ENCODE results near the gene PDCL2. TPM values are rescaled to one million over a fixed set of nuclear protein-coding genes. Genes with fewer than 3 reads are reported as not detected.

The PDCL2 gene
- total and polyA plus RNA-seq, 2 of the 13 experiments (the other 11 are each of a cell fraction or from before 2014, with no cell fraction given) = not detected

GRCh38 chr4:55512077-55512476 lies 80.0 kb downstream of the PDCL2 start:
- ChIA-PET POLR2A (no interaction called here), CTCF (ENCODE audit: low intra/inter-chr PET ratio, low total read pairs) (no interaction called here)
- no peak overlapping the region for H2AFZ ChIP-seq (ENCODE audit: low read length)
- H3K27me3 ChIP-seq (ENCODE audit: control insufficient read depth in 1 of 2, insufficient read depth in 2 of 2, low read length in 2 of 2) = no peaks in the 10 kb centered on the region
- H3K79me2 ChIP-seq (ENCODE audit: insufficient read depth, low read length) = no peaks in the 10 kb centered on the region
- H3K4me1 ChIP-seq (ENCODE audit: insufficient read depth, low read length) = no peaks in the 10 kb centered on the region
- H4K20me1 ChIP-seq (ENCODE audit: insufficient read depth, low read length) = 0 out of 2 replicates have a peak, but pooled peaks cover 2% of the 10 kb centered on the region
- no peak overlapping the region for H3K9ac ChIP-seq (ENCODE audit: insufficient read depth, low read depth, low read length)
- H3K36me3 ChIP-seq (replicated peaks in 1 of 2; ENCODE audit: control insufficient read depth in 1 of 2, insufficient read depth in 2 of 2, low read length in 2 of 2) = no peaks in the 10 kb centered on the region
- H3K4me3 ChIP-seq (replicated peaks in 1 of 3; ENCODE audit: insufficient read depth in 1 of 3, low read depth in 2 of 3, low read length in 3 of 3) = no peak overlapping the region
- intact Hi-C loops (cut with micrococcal nuclease; ENCODE audit: unreplicated experiment) (no loop called here), in situ Hi-C loops (cut with HindIII; ENCODE audit: extremely low pct_ligation_motif_present, low pct_unique_long_range_greater_than_20kb) (no loop called here)
- TF ChIP-seq CHD2 (IDR thresholded peaks at IDR 0.05; ENCODE audit: low read depth, low read length) = no peak
- TF ChIP-seq SRF (IDR thresholded peaks at IDR 0.05; ENCODE audit: low read depth, low read length) = no peak
- no peak for TF ChIP-seq ZNF776 (CRISPR knock-in tag; IDR thresholded peaks at IDR 0.05)
- TF ChIP-seq SMAD9 (CRISPR knock-in tag; IDR thresholded peaks at IDR 0.05) = no peak
- no peak for TF ChIP-seq MYC (CRISPR knock-in tag; IDR thresholded peaks at IDR 0.05; ENCODE audit: borderline replicate concordance)
- no peak for TF ChIP-seq ZNF766 (CRISPR knock-in tag; IDR thresholded peaks at IDR 0.05; ENCODE audit: borderline replicate concordance)
- TF ChIP-seq KMT2A (CRISPR knock-in tag; IDR thresholded peaks at IDR 0.05) = no peak
- no peak for TF ChIP-seq JUN (CRISPR knock-in tag; IDR thresholded peaks at IDR 0.05)
- TF ChIP-seq ZNF670 (CRISPR knock-in tag; IDR thresholded peaks at IDR 0.05; ENCODE audit: borderline replicate concordance) = no peak
- no peak for TF ChIP-seq MBD4 (IDR thresholded peaks at IDR 0.05; ENCODE audit: borderline replicate concordance, low read length)
- H3K27ac ChIP-seq (ENCODE audit: extremely low read length, insufficient read depth, low read length) = no peak overlapping the region
- WGBS (ENCODE audit: low lambda C conversion rate) = 100% methylated on average over 1 of the region's 1 CpG
- ATAC-seq = no peak
- BruUV-seq (replicated peaks) = no TSS peak
- FAIRE-seq = no peak
- H3K9me3 ChIP-seq (ENCODE audit: low read length) = no peaks in the 10 kb centered on the region
- no peak overlapping the region for H3K4me2 ChIP-seq (ENCODE audit: low read depth, low read length)
- DNase-seq (ENCODE audit: low spot score) = no peak

GRCh38 chr4:55510685-55511084 lies 81.4 kb downstream of the PDCL2 start:
- H3K4me2 ChIP-seq (ENCODE audit: low read depth, low read length) = no peak overlapping the region
- H3K27me3 ChIP-seq (ENCODE audit: control insufficient read depth in 1 of 2, insufficient read depth in 2 of 2, low read length in 2 of 2) = no peaks in the 10 kb centered on the region
- H3K9me3 ChIP-seq (ENCODE audit: low read length) = no peaks in the 10 kb centered on the region
- POLR2A ChIA-PET = no interaction called here
- no peaks in the 10 kb centered on the region for H3K4me1 ChIP-seq (ENCODE audit: insufficient read depth, low read length)
- H4K20me1 ChIP-seq (ENCODE audit: insufficient read depth, low read length) = 0 out of 2 replicates have a peak, but pooled peaks cover 2% of the 10 kb centered on the region
- H3K36me3 ChIP-seq (replicated peaks in 1 of 2; ENCODE audit: control insufficient read depth in 1 of 2, insufficient read depth in 2 of 2, low read length in 2 of 2) = no peaks in the 10 kb centered on the region; a peak in 1 of 5 replicates
- no peaks in the 10 kb centered on the region for H3K79me2 ChIP-seq (ENCODE audit: insufficient read depth, low read length)
- H3K9ac ChIP-seq (ENCODE audit: insufficient read depth, low read depth, low read length) = no peak overlapping the region
- FAIRE-seq = no peak
- ATAC-seq = no peak
- in situ Hi-C loops (cut with HindIII; ENCODE audit: extremely low pct_ligation_motif_present, low pct_unique_long_range_greater_than_20kb) (no loop called here), intact Hi-C loops (cut with micrococcal nuclease; ENCODE audit: unreplicated experiment) (no loop called here)
- H2AFZ ChIP-seq (ENCODE audit: low read length) = no peak overlapping the region
- no peak overlapping the region for H3K27ac ChIP-seq (ENCODE audit: extremely low read length, insufficient read depth, low read length)
- CTCF ChIA-PET (ENCODE audit: low intra/inter-chr PET ratio, low total read pairs) = no interaction called here
- no peak for DNase-seq (ENCODE audit: low spot score)
- H3K4me3 ChIP-seq (replicated peaks in 1 of 3; ENCODE audit: insufficient read depth in 1 of 3, low read depth in 2 of 3, low read length in 3 of 3) = no peak overlapping the region
- TF ChIP-seq, protein P1, sequence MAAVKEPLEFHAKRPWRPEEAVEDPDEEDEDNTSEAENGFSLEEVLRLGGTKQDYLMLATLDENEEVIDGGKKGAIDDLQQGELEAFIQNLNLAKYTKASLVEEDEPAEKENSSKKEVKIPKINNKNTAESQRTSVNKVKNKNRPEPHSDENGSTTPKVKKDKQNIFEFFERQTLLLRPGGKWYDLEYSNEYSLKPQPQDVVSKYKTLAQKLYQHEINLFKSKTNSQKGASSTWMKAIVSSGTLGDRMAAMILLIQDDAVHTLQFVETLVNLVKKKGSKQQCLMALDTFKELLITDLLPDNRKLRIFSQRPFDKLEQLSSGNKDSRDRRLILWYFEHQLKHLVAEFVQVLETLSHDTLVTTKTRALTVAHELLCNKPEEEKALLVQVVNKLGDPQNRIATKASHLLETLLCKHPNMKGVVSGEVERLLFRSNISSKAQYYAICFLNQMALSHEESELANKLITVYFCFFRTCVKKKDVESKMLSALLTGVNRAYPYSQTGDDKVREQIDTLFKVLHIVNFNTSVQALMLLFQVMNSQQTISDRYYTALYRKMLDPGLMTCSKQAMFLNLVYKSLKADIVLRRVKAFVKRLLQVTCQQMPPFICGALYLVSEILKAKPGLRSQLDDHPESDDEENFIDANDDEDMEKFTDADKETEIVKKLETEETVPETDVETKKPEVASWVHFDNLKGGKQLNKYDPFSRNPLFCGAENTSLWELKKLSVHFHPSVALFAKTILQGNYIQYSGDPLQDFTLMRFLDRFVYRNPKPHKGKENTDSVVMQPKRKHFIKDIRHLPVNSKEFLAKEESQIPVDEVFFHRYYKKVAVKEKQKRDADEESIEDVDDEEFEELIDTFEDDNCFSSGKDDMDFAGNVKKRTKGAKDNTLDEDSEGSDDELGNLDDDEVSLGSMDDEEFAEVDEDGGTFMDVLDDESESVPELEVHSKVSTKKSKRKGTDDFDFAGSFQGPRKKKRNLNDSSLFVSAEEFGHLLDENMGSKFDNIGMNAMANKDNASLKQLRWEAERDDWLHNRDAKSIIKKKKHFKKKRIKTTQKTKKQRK (IDR thresholded peaks at IDR 0.05; ENCODE audit: low read length) = no peak
- no TSS peak for BruUV-seq (replicated peaks)
